HG03571 (cell line): ENCODE data around the gene DPYSL3.

Source experiments
- ATAC-seq: cut with Tn5 transposase; IDR thresholded peaks from one replicate; pipeline ENCODE4 v1.9.1; 2021; ENCODE audit not compliant: unreplicated experiment

Gene DPYSL3

GRCh38 chr5:147474140-147474539 is 35.7 kb downstream of the DPYSL3 start:
- ATAC-seq, result no peak

- no peak for ATAC-seq
Measured at GRCh38 chr5:147472664-147473475, 37.0 kb downstream of the DPYSL3 start.

- ATAC-seq, result no peak
Measured at GRCh38 chr5:147467973-147468508, 41.8 kb downstream of the DPYSL3 start.

GRCh38 chr5:147466360-147466980 is 43.4 kb downstream of the DPYSL3 start:
- no peak for ATAC-seq

- ATAC-seq, result no peak
Measured at GRCh38 chr5:147465747-147466146, 44.1 kb downstream of the DPYSL3 start.

GRCh38 chr5:147464211-147464610 is 45.7 kb downstream of the DPYSL3 start:
- no peak for ATAC-seq

GRCh38 chr5:147461915-147462314 is 48.0 kb downstream of the DPYSL3 start:
- no peak for ATAC-seq

GRCh38 chr5:147460380-147460779 is 49.5 kb downstream of the DPYSL3 start:
- no peak for ATAC-seq

- ATAC-seq, result no peak
Measured at GRCh38 chr5:147458581-147458980, 51.3 kb downstream of the DPYSL3 start.

- no peak for ATAC-seq
Measured at GRCh38 chr5:147455822-147456450, 53.9 kb downstream of the DPYSL3 start.

- no peak for ATAC-seq
Measured at GRCh38 chr5:147454996-147455677, 54.7 kb downstream of the DPYSL3 start.

GRCh38 chr5:147453875-147454814 is 55.7 kb downstream of the DPYSL3 start:
- ATAC-seq, result peak; percentile 89

GRCh38 chr5:147452165-147452811 is 57.6 kb downstream of the DPYSL3 start:
- ATAC-seq, result no peak

GRCh38 chr5:147451193-147451592 is 58.7 kb downstream of the DPYSL3 start:
- ATAC-seq, result no peak

- no peak for ATAC-seq
Measured at GRCh38 chr5:147450606-147451005, 59.3 kb downstream of the DPYSL3 start.

GRCh38 chr5:147448766-147449165 is 61.1 kb downstream of the DPYSL3 start:
- no peak for ATAC-seq

GRCh38 chr5:147446523-147446922 is 63.3 kb downstream of the DPYSL3 start:
- ATAC-seq, result no peak

GRCh38 chr5:147445917-147446316 is 64.0 kb downstream of the DPYSL3 start:
- no peak for ATAC-seq

GRCh38 chr5:147445090-147445489 is 64.8 kb downstream of the DPYSL3 start:
- ATAC-seq, result no peak

- ATAC-seq, result no peak
Measured at GRCh38 chr5:147442224-147442623, 67.6 kb downstream of the DPYSL3 start.
